Epithelial cell of prostate (primary cell): ENCODE data around the gene STH.

Experiments
- DNase-seq: peaks from one replicate; pipeline ENCODE4 v3.0.0-alpha.2; 2011; ENCODE audit warnings: low read depth, low spot score
- H3K27ac ChIP-seq: fragments of 450-650 bp; 2 replicates; pipeline ENCODE4 v1.5.1; 2017; ENCODE audit warnings: mild to moderate bottlenecking

STH gene

GRCh38 chr17:45982791-45983613 lies 16.0 kb upstream of the STH start:
- no peak for DNase-seq

GRCh38 chr17:45983614-45984310 lies 15.3 kb upstream of the STH start:
- no peak overlapping the region for H3K27ac ChIP-seq

More at GRCh38 chr17:45982791-45983613, 16.0 kb upstream of the STH start:
- H3K27ac ChIP-seq: no peak overlapping the region

GRCh38 chr17:45984368-45984767 lies 14.7 kb upstream of the STH start:
- H3K27ac ChIP-seq: no peak overlapping the region

More at GRCh38 chr17:45983614-45984310, 15.3 kb upstream of the STH start:
- DNase-seq: no peak

GRCh38 chr17:45985447-45985846 lies 13.6 kb upstream of the STH start:
- DNase-seq: no peak
- H3K27ac ChIP-seq: no peak overlapping the region

More at GRCh38 chr17:45984368-45984767, 14.7 kb upstream of the STH start:
- no peak for DNase-seq

- no peak overlapping the region for H3K27ac ChIP-seq
- no peak for DNase-seq
These were observed 13.0 kb upstream of the STH start for GRCh38 chr17:45986056-45986455.

GRCh38 chr17:45987706-45988105 lies 11.3 kb upstream of the STH start:
- no peak overlapping the region for H3K27ac ChIP-seq
- no peak for DNase-seq

- DNase-seq: no peak
- no peak overlapping the region for H3K27ac ChIP-seq
These were observed 9.3 kb upstream of the STH start for GRCh38 chr17:45989759-45990158.

GRCh38 chr17:45990886-45991285 lies 8.2 kb upstream of the STH start:
- no peak overlapping the region for H3K27ac ChIP-seq
- no peak for DNase-seq

GRCh38 chr17:45991341-45991740 lies 7.7 kb upstream of the STH start:
- no peak for DNase-seq
- H3K27ac ChIP-seq: no peak overlapping the region

- no peak overlapping the region for H3K27ac ChIP-seq
- no peak for DNase-seq
These were observed 6.9 kb upstream of the STH start for GRCh38 chr17:45992175-45992574.

- no peak for DNase-seq
- no peak overlapping the region for H3K27ac ChIP-seq
These were observed 6.1 kb upstream of the STH start for GRCh38 chr17:45992904-45993303.

GRCh38 chr17:45993962-45994627 lies 5.0 kb upstream of the STH start:
- no peak for DNase-seq
- H3K27ac ChIP-seq: no peak overlapping the region

GRCh38 chr17:45994987-45995386 lies 4.1 kb upstream of the STH start:
- H3K27ac ChIP-seq: no peak overlapping the region
- no peak for DNase-seq

GRCh38 chr17:45995627-45996270 lies 3.3 kb upstream of the STH start:
- no peak for DNase-seq
- no peak overlapping the region for H3K27ac ChIP-seq

- H3K27ac ChIP-seq: no peak overlapping the region
- DNase-seq: no peak
These were observed 2.6 kb upstream of the STH start for GRCh38 chr17:45996282-45996937.

- H3K27ac ChIP-seq: no peak overlapping the region
- no peak for DNase-seq
These were observed 1.9 kb upstream of the STH start for GRCh38 chr17:45997166-45997565.

- no peak for DNase-seq
These were observed 1.4 kb upstream of the STH start for GRCh38 chr17:45997624-45998023.

GRCh38 chr17:45999900-46000290 lies 845 bp downstream of the STH start:
- no peak overlapping the region for H3K27ac ChIP-seq
- DNase-seq: no peak

More at GRCh38 chr17:45997624-45998023, 1.4 kb upstream of the STH start:
- H3K27ac ChIP-seq: no peak overlapping the region

- no peak overlapping the region for H3K27ac ChIP-seq
- DNase-seq: no peak
These were observed 1.2 kb downstream of the STH start for GRCh38 chr17:46000292-46000691.

GRCh38 chr17:46000757-46001156 lies 1.7 kb downstream of the STH start:
- H3K27ac ChIP-seq: no peak overlapping the region
- DNase-seq: no peak
